HEK293 (cell line): ENCODE results near the gene B4GALNT3.

Experiments used
- CTCF ChIA-PET: fragments of 350-600 bp; formaldehyde crosslinking; extraction: SDS; loops from one replicate; lab custom pipeline; 2021; ENCODE audit warnings: antibody characterized with exemption; lab: Yijun Ruan, JAX
- POLR2A ChIA-PET: fragments of 300-600 bp; formaldehyde crosslinking; extraction: SDS; loops from one replicate; lab custom pipeline; 2020; ENCODE audit warnings: antibody characterized with exemption, inconsistent platforms; lab: Yijun Ruan, JAX
- H3K27ac ChIP-seq: fragments of 200-500 bp; sonication (Bioruptor generic); 2 replicates; pipeline ENCODE4 v1.5.1; 2014; ENCODE audit warnings: low read depth, low read length, control low read depth, inconsistent platforms; ENCODE audit errors: extremely low read depth
- H3K36me3 ChIP-seq, 2 experiments: fragments of 200-500 bp in 1 of 2; sonication (Bioruptor generic) in 1 of 2; 1 replicate in 1 of 2; 2 replicates in 1 of 2; pipeline ENCODE4 v1.5.1; 2014 to 2017; ENCODE audit warnings: inconsistent platforms in 2 of 2, low read length in 2 of 2; ENCODE audit not compliant: control insufficient read depth in 2 of 2, insufficient read depth in 1 of 2
- H3K4me1 ChIP-seq: fragments of 200-500 bp; sonication (Bioruptor generic); 2 replicates; pipeline ENCODE4 v1.5.1; 2014; ENCODE audit warnings: mild to moderate bottlenecking, low read length, inconsistent platforms; ENCODE audit not compliant: control insufficient read depth, insufficient read depth
- H3K4me3 ChIP-seq: 2 replicates; pipeline ENCODE4 v1.5.1; 2011; ENCODE audit warnings: low read depth, mild to moderate bottlenecking, control low read depth, low read length, moderate library complexity
- H3K9me3 ChIP-seq: fragments of 200-500 bp; sonication (Bioruptor generic); 2 replicates; pipeline ENCODE4 v1.5.1; 2014; ENCODE audit warnings: low read depth, low read length, inconsistent platforms; ENCODE audit not compliant: control insufficient read depth, insufficient read depth
- AEBP2 ChIP-seq: fragments of 450-650 bp; formaldehyde crosslinking; IDR thresholded peaks from 2 replicates; pipeline ENCODE4 v1.5.1; 2016; ENCODE audit warnings: missing biosample characterization, missing genetic modification characterization, borderline replicate concordance
- BCL11A ChIP-seq: fragments of 450-650 bp; formaldehyde crosslinking; IDR thresholded peaks from 2 replicates; pipeline ENCODE4 v1.5.1; 2016; ENCODE audit warnings: low read depth, missing biosample characterization, missing genetic modification characterization
- PRDM1 ChIP-seq: fragments of 450-650 bp; formaldehyde crosslinking; IDR thresholded peaks from 2 replicates; pipeline ENCODE4; 2016; ENCODE audit warnings: missing biosample characterization, missing genetic modification characterization
- SCRT2 ChIP-seq: fragments of 450-650 bp; formaldehyde crosslinking; IDR thresholded peaks from 2 replicates; pipeline ENCODE4 v1.5.1; 2016; ENCODE audit warnings: missing biosample characterization, missing genetic modification characterization
- WT1 ChIP-seq: fragments of 450-650 bp; formaldehyde crosslinking; IDR thresholded peaks from 2 replicates; pipeline ENCODE4 v1.5.1; 2016; ENCODE audit warnings: missing biosample characterization, missing genetic modification characterization
- ZBTB8A ChIP-seq: fragments of 450-650 bp; formaldehyde crosslinking; IDR thresholded peaks from 2 replicates; pipeline ENCODE4 v1.5.1; 2016; ENCODE audit warnings: missing biosample characterization, missing genetic modification characterization
- ZFHX2 ChIP-seq: fragments of 450-650 bp; formaldehyde crosslinking; conservative IDR thresholded peaks from 2 replicates; pipeline ENCODE4 v1.5.1; 2016; ENCODE audit warnings: missing biosample characterization, missing genetic modification characterization
- ZNF223 ChIP-seq: fragments of 450-650 bp; formaldehyde crosslinking; IDR thresholded peaks from 2 replicates; pipeline ENCODE4 v1.5.1; 2016; ENCODE audit warnings: missing biosample characterization, missing genetic modification characterization
- ZNF292 ChIP-seq: fragments of 450-650 bp; formaldehyde crosslinking; IDR thresholded peaks from 2 replicates; pipeline ENCODE4 v1.5.1; 2016; ENCODE audit warnings: low read depth, missing biosample characterization, missing genetic modification characterization, borderline replicate concordance
- ZNF311 ChIP-seq: fragments of 450-650 bp; formaldehyde crosslinking; IDR thresholded peaks from 2 replicates; pipeline ENCODE4 v1.5.1; 2017; ENCODE audit warnings: missing biosample characterization, missing genetic modification characterization, borderline replicate concordance
- ZNF341 ChIP-seq: fragments of 450-650 bp; formaldehyde crosslinking; IDR thresholded peaks from 2 replicates; pipeline ENCODE4; 2016; ENCODE audit warnings: low read depth, missing biosample characterization, missing genetic modification characterization
- ZNF366 ChIP-seq: fragments of 450-650 bp; formaldehyde crosslinking; conservative IDR thresholded peaks from 2 replicates; pipeline ENCODE4 v1.5.1; 2016; ENCODE audit warnings: missing biosample characterization, missing genetic modification characterization
- ZNF404 ChIP-seq: fragments of 450-650 bp; formaldehyde crosslinking; IDR thresholded peaks from 2 replicates; pipeline ENCODE4 v1.5.1; 2017; ENCODE audit warnings: missing biosample characterization, missing genetic modification characterization
- ZNF513 ChIP-seq: fragments of 450-650 bp; IDR thresholded peaks from 2 replicates; pipeline ENCODE4 v1.5.1; 2018; ENCODE audit warnings: missing biosample characterization, missing genetic modification characterization
- ZNF521 ChIP-seq: fragments of 450-650 bp; formaldehyde crosslinking; IDR thresholded peaks from 2 replicates; pipeline ENCODE4 v1.5.1; 2017; ENCODE audit warnings: missing biosample characterization, mild to moderate bottlenecking, missing genetic modification characterization
- ZNF544 ChIP-seq: fragments of 450-650 bp; formaldehyde crosslinking; IDR thresholded peaks from 2 replicates; pipeline ENCODE4 v1.5.0; 2017; ENCODE audit warnings: missing biosample characterization, missing genetic modification characterization
- ZNF580 ChIP-seq: fragments of 450-650 bp; formaldehyde crosslinking; IDR thresholded peaks from 2 replicates; pipeline ENCODE4 v1.5.1; 2016; ENCODE audit warnings: missing biosample characterization, missing genetic modification characterization
- ZNF624 ChIP-seq: fragments of 450-650 bp; formaldehyde crosslinking; IDR thresholded peaks from 2 replicates; pipeline ENCODE4 v1.5.1; 2017; ENCODE audit warnings: missing biosample characterization, missing genetic modification characterization
- ZNF629 ChIP-seq: fragments of 450-650 bp; formaldehyde crosslinking; IDR thresholded peaks from 2 replicates; pipeline ENCODE4 v1.5.1; 2017; ENCODE audit warnings: missing biosample characterization, missing genetic modification characterization
- ZNF785 ChIP-seq: fragments of 450-650 bp; formaldehyde crosslinking; IDR thresholded peaks from 2 replicates; pipeline ENCODE4 v1.5.1; 2016; ENCODE audit warnings: missing biosample characterization, missing genetic modification characterization
- ZSCAN18 ChIP-seq: fragments of 450-650 bp; formaldehyde crosslinking; IDR thresholded peaks from 2 replicates; pipeline ENCODE4 v1.5.1; 2016; ENCODE audit warnings: missing biosample characterization, missing genetic modification characterization
- ZSCAN30 ChIP-seq: fragments of 450-650 bp; IDR thresholded peaks from 2 replicates; pipeline ENCODE4 v1.5.1; 2018; ENCODE audit warnings: missing biosample characterization, mild to moderate bottlenecking, missing genetic modification characterization, moderate library complexity
- ZXDB ChIP-seq: fragments of 450-650 bp; formaldehyde crosslinking; IDR thresholded peaks from 2 replicates; pipeline ENCODE4 v1.5.1; 2016; ENCODE audit warnings: missing biosample characterization, missing genetic modification characterization

Gene B4GALNT3

GRCh38 chr12:592024-592505 is 132.3 kb downstream of the B4GALNT3 start (continued):
- TF ChIP-seq ZNF292 (tag by site-specific recombination) (no peak), ZNF624 (tag by site-specific recombination) (no peak), WT1 (tag by site-specific recombination) (no peak), ZSCAN18 (tag by site-specific recombination) (no peak), ZNF521 (tag by site-specific recombination) (no peak), ZNF544 (no peak), ZNF223 (tag by site-specific recombination) (no peak), SCRT2 (tag by site-specific recombination) (no peak), ZNF785 (tag by site-specific recombination) (no peak)

- ChIA-PET POLR2A (no interaction called here), CTCF (interaction anchor here (0.6 to 0.7 kb wide), 2 partner anchors 40 to 161 kb away, joined by 4 to 7 read pairs; no protein-coding TSS in a partner anchor)
- TF ChIP-seq ZNF513 (peak; percentile 78), ZXDB (tag by site-specific recombination) (no peak), ZNF311 (tag by site-specific recombination) (no peak), ZNF341 (tag by site-specific recombination) (no peak), ZNF580 (tag by site-specific recombination) (no peak), BCL11A (no peak), PRDM1 (tag by site-specific recombination) (no peak), ZNF629 (tag by site-specific recombination) (no peak), ZNF404 (no peak), ZNF223 (tag by site-specific recombination) (0 out of 2 replicates have a peak, but pooled peaks have one; percentile 14), AEBP2 (tag by site-specific recombination) (no peak), ZFHX2 (tag by site-specific recombination) (0 out of 2 replicates have a peak, but pooled peaks have one; percentile 15), ZSCAN30 (tag by site-specific recombination) (no peak), ZBTB8A (tag by site-specific recombination) (no peak), ZNF366 (tag by site-specific recombination) (0 out of 2 replicates have a peak, but pooled peaks have one; percentile 20)
Observed at GRCh38 chr12:593396-594270, 133.9 kb downstream of the B4GALNT3 start.

More at GRCh38 chr12:593396-594270, 133.9 kb downstream of the B4GALNT3 start:
- Histone ChIP-seq H3K27ac (no peak overlapping the region), H3K4me1 (no peaks in the 10 kb centered on the region), H3K36me3 (no peaks in the 10 kb centered on the region), H3K9me3 (no peaks in the 10 kb centered on the region), H3K4me3 (no peak overlapping the region)
